ENCODE data around the gene GJB1.

GRCh38 chrX:71221145-71221544 lies 1.9 kb upstream of the GJB1 start:
- TF ChIP-seq CTCF (IDR thresholded peaks at IDR 0.05; ENCODE audit: borderline replicate concordance, extremely low read depth, low read length, poor library complexity, severe bottlenecking) (no peak), EZH2 (IDR thresholded peaks at IDR 0.05; ENCODE audit: borderline replicate concordance, low read depth, low read length, severe bottlenecking) (no peak)

Measured in DND-41 (cell line).